ENCODE measurements around the gene COQ5. TPM values are rescaled to one million over a fixed set of nuclear protein-coding genes. Genes with fewer than 3 reads are reported as not detected.
"Not testable (repeated sequence)": the region's sequence is repeated elsewhere in the genome, so short reads cannot be mapped to it uniquely, and the experiment has no call there.

COQ5 gene
- total RNA-seq, 1 donor from 2014 or later, result 29.3 TPM

GRCh38 chr12:120538281-120539156 lies 9.6 kb upstream of the COQ5 start:
- Mint-ChIP-seq H3K4me1 (ENCODE audit: low read depth) (peaks cover 47% of the 10 kb centered on the region), H3K36me3 (ENCODE audit: low read depth) (peaks cover 67% of the 10 kb centered on the region), H3K27me3 (ENCODE audit: low read depth) (no peaks in the 10 kb centered on the region), H3K4me3 (ENCODE audit: low read depth) (peak overlapping the region; percentile 57), H3K27ac (peak overlapping the region; percentile 75), H3K9me3 (no peaks in the 10 kb centered on the region)
- DNase-seq (ENCODE audit: low spot score), result no peak
- intact Hi-C loops (cut with micrococcal nuclease), result no loop called here

DNA sequence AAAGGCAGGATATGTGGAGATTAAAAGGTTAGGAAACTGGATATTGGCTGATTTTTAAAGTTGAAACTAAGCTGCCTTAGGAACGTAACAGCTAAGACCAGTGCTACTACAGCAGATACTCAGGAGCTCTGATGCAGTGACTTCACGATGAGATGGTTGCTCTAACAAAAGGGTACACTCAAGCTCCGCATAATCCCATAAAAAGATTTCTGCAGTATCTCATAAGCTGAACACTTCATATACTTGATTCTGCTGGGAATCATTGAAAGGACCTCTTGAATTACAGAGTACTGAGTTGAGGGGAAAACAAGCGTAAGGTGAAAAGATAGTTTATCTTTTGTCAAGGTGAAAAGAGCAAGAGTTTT lies 8.9 kb upstream of the COQ5 start:
- intact Hi-C loops (cut with micrococcal nuclease), result no loop called here
- DNase-seq (ENCODE audit: low spot score), result no peak
- Mint-ChIP-seq H3K36me3 (ENCODE audit: low read depth) (peaks cover 67% of the 10 kb centered on the region), H3K4me1 (ENCODE audit: low read depth) (peaks cover 48% of the 10 kb centered on the region), H3K4me3 (ENCODE audit: low read depth) (peak overlapping the region; percentile 57), H3K9me3 (no peaks in the 10 kb centered on the region), H3K27me3 (ENCODE audit: low read depth) (no peaks in the 10 kb centered on the region), H3K27ac (peak overlapping the region; percentile 35)

GRCh38 chr12:120536064-120536791 lies 7.3 kb upstream of the COQ5 start:
- DNase-seq (ENCODE audit: low spot score), result peak; percentile 16
- no peaks in the 10 kb centered on the region for H3K27me3 Mint-ChIP-seq (ENCODE audit: low read depth)
- H3K4me3 Mint-ChIP-seq (ENCODE audit: low read depth), result peak overlapping the region; percentile 92
- peak overlapping the region; percentile 77 for H3K27ac Mint-ChIP-seq
- peaks cover 59% of the 10 kb centered on the region for H3K36me3 Mint-ChIP-seq (ENCODE audit: low read depth)
- H3K4me1 Mint-ChIP-seq (ENCODE audit: low read depth), result peaks cover 48% of the 10 kb centered on the region
- intact Hi-C loops (cut with micrococcal nuclease), result no loop called here
- no peaks in the 10 kb centered on the region for H3K9me3 Mint-ChIP-seq

DNA sequence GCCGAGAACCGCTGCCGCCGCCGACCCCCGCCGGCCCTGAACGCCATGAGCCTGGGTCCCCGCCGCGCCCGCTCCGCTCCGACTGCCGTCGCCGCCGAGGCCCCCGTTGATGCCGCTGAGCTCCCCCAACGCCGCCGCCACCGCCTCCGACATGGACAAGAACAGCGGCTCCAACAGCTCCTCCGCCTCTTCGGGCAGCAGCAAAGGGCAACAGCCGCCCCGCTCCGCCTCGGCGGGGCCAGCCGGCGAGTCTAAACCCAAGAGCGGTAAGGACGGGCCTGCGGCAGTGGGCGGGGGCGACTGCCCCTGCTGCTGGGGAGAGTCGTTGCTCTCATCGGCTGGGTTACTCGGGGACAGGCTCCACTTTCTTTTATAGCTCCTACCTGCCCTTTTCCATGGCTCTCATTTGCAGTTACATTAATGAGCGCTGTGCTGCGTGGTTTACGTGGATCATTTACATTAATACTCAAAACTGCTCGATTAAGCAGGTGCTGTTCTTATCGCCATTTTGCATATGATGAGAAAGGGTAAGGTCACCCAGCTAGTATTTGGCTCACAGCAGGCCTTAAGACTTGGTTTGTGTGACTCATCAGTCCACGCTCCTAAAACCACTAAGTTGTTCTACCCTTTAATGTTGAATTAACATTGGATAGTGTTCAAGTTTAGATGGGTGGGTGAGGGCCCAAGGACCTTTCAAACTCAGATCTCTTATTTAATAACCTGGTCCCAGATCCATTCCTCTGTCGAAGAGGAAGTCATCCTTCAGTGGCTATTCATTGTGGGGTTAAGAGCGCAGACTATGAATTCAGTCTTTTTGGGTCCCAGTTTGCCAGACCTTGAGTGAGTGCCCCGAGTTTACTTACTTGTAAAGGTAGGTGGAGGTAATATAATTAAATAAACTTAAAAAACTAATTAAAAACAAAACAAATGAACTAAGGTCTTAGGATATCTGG lies 6.0 kb upstream of the COQ5 start:
- no peaks in the 10 kb centered on the region for H3K9me3 Mint-ChIP-seq
- H3K4me1 Mint-ChIP-seq (ENCODE audit: low read depth), result peaks cover 44% of the 10 kb centered on the region
- peak overlapping the region; percentile 92 for H3K4me3 Mint-ChIP-seq (ENCODE audit: low read depth)
- intact Hi-C loops (cut with micrococcal nuclease), result loop anchor here (2.0 kb wide), 2 partner anchors 38 to 96 kb away; partner anchors contain the start of genes COX6A1 and DYNLL1
- peak; percentile 48 for DNase-seq (ENCODE audit: low spot score)
- peak overlapping the region; percentile 90 for H3K27ac Mint-ChIP-seq
- no peaks in the 10 kb centered on the region for H3K27me3 Mint-ChIP-seq (ENCODE audit: low read depth)
- H3K36me3 Mint-ChIP-seq (ENCODE audit: low read depth), result peaks cover 48% of the 10 kb centered on the region

DNA sequence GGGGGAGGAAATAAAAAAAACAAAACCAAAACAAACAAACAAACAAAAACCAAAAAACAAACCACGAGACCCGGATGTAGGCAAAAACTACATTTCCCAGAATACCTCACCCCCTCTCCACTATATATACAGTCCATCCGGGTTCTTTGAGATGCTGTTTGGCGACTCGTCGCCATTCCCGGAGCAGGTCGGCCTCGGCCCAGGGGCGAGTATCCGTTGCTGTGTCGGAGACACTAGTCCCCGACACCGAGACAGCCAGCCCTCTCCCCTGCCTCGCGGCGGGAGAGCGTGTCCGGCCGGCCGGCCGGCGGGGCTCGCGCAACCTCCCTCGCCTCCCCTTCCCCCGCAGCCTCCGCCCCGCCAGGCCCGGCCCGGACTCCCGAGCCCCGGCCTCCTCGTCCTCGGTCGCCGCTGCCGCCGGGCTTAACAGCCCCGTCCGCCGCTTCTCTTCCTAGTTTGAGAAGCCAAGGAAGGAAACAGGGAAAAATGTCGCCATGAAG lies 5.3 kb upstream of the COQ5 start, which contains the start of gene RNF10:
Gene RNF10 (plus strand): TSS at position 154 of the 500 bp plus-strand sequence. CDS start 456 bp downstream, outside the sequence.
- intact Hi-C loops (cut with micrococcal nuclease), result loop anchor here (2.0 kb wide), 2 partner anchors 37 to 95 kb away; partner anchors contain the start of genes COX6A1 and DYNLL1
- no peaks in the 10 kb centered on the region for H3K27me3 Mint-ChIP-seq (ENCODE audit: low read depth)
- no peaks in the 10 kb centered on the region for H3K9me3 Mint-ChIP-seq
- DNase-seq (ENCODE audit: low spot score), result peak; percentile 73
- peaks cover 44% of the 10 kb centered on the region for H3K4me1 Mint-ChIP-seq (ENCODE audit: low read depth)
- H3K36me3 Mint-ChIP-seq (ENCODE audit: low read depth), result peaks cover 42% of the 10 kb centered on the region
- peak within 1 kb of the TSS; percentile 90 for H3K27ac Mint-ChIP-seq
- peak within 1 kb of the TSS; percentile 92 for H3K4me3 Mint-ChIP-seq (ENCODE audit: low read depth)

GRCh38 chr12:120532701-120533238 lies 3.8 kb upstream of the COQ5 start:
- no peaks in the 10 kb centered on the region for H3K9me3 Mint-ChIP-seq
- intact Hi-C loops (cut with micrococcal nuclease), result no loop called here
- H3K4me1 Mint-ChIP-seq (ENCODE audit: low read depth), result peaks cover 29% of the 10 kb centered on the region
- H3K4me3 Mint-ChIP-seq (ENCODE audit: low read depth), result peak overlapping the region; percentile 8
- no peak overlapping the region for H3K27ac Mint-ChIP-seq
- peaks cover 32% of the 10 kb centered on the region for H3K36me3 Mint-ChIP-seq (ENCODE audit: low read depth)
- H3K27me3 Mint-ChIP-seq (ENCODE audit: low read depth), result no peaks in the 10 kb centered on the region
- DNase-seq (ENCODE audit: low spot score), result no peak

GRCh38 chr12:120530418-120530761 lies 1.4 kb upstream of the COQ5 start:
- H3K9me3 Mint-ChIP-seq; H3K27me3 Mint-ChIP-seq (ENCODE audit: low read depth); H3K27ac Mint-ChIP-seq; DNase-seq (ENCODE audit: low spot score); intact Hi-C loops (cut with micrococcal nuclease): not testable (repeated sequence)
- Mint-ChIP-seq H3K4me1 (ENCODE audit: low read depth) (peaks cover 15% of the 10 kb centered on the region), H3K4me3 (ENCODE audit: low read depth) (peak overlapping the region; percentile 99), H3K36me3 (ENCODE audit: low read depth) (peaks cover 13% of the 10 kb centered on the region)

GRCh38 chr12:120529641-120530417 lies 871 bp upstream of the COQ5 start:
- H3K9me3 Mint-ChIP-seq, result no peaks in the 10 kb centered on the region
- intact Hi-C loops (cut with micrococcal nuclease), result loop anchor here (1.0 to 2.0 kb wide), 3 partner anchors 51 to 84 kb away; partner anchors contain the start of genes GATC, POP5, SRSF9 and TRIAP1
- H3K4me3 Mint-ChIP-seq (ENCODE audit: low read depth), result peak overlapping the region; percentile 99
- peaks cover 9% of the 10 kb centered on the region for H3K36me3 Mint-ChIP-seq (ENCODE audit: low read depth)
- peaks cover 15% of the 10 kb centered on the region for H3K4me1 Mint-ChIP-seq (ENCODE audit: low read depth)
- peak overlapping the region; percentile 99 for H3K27ac Mint-ChIP-seq
- no peaks in the 10 kb centered on the region for H3K27me3 Mint-ChIP-seq (ENCODE audit: low read depth)
- no peak for DNase-seq (ENCODE audit: low spot score)

- H3K27me3 Mint-ChIP-seq (ENCODE audit: low read depth), result no peaks in the 10 kb centered on the region
- H3K4me1 Mint-ChIP-seq (ENCODE audit: low read depth), result peaks cover 5% of the 10 kb centered on the region
- intact Hi-C loops (cut with micrococcal nuclease), result no loop called here
- no peak for DNase-seq (ENCODE audit: low spot score)
- no peak overlapping the region for H3K4me3 Mint-ChIP-seq (ENCODE audit: low read depth)
- peaks cover 6% of the 10 kb centered on the region for H3K36me3 Mint-ChIP-seq (ENCODE audit: low read depth)
- no peak overlapping the region for H3K27ac Mint-ChIP-seq
- H3K9me3 Mint-ChIP-seq, result no peaks in the 10 kb centered on the region
These were observed 6.4 kb downstream of the COQ5 start for GRCh38 chr12:120522568-120522967.

- H3K27me3 Mint-ChIP-seq (ENCODE audit: low read depth); intact Hi-C loops (cut with micrococcal nuclease); H3K4me3 Mint-ChIP-seq (ENCODE audit: low read depth); H3K9me3 Mint-ChIP-seq; H3K27ac Mint-ChIP-seq; H3K4me1 Mint-ChIP-seq (ENCODE audit: low read depth); DNase-seq (ENCODE audit: low spot score): not testable (repeated sequence)
- H3K36me3 Mint-ChIP-seq (ENCODE audit: low read depth), result peaks cover 18% of the 10 kb centered on the region
These were observed 9.6 kb downstream of the COQ5 start for GRCh38 chr12:120519324-120519723.

GRCh38 chr12:120515496-120515895 lies 13.5 kb downstream of the COQ5 start:
- H3K27me3 Mint-ChIP-seq (ENCODE audit: low read depth), result no peaks in the 10 kb centered on the region
- DNase-seq (ENCODE audit: low spot score), result no peak
- peaks cover 22% of the 10 kb centered on the region for H3K36me3 Mint-ChIP-seq (ENCODE audit: low read depth)
- H3K4me1 Mint-ChIP-seq (ENCODE audit: low read depth), result no peaks in the 10 kb centered on the region
- H3K4me3 Mint-ChIP-seq (ENCODE audit: low read depth), result no peak overlapping the region
- H3K9me3 Mint-ChIP-seq, result no peaks in the 10 kb centered on the region
- intact Hi-C loops (cut with micrococcal nuclease), result no loop called here
- no peak overlapping the region for H3K27ac Mint-ChIP-seq
